Kidney (tissue), 14 donors: ENCODE results near the gene PCBP2. TPM values are rescaled to one million over a fixed set of nuclear protein-coding genes. Genes with fewer than 3 reads are reported as not detected.
"Not testable (repeated sequence)": the region's sequence is repeated elsewhere in the genome, so short reads cannot be mapped to it uniquely, and the experiment has no call there.

ENCODE experiments used
- DNase-seq, 5 donors: peaks; one replicate each; pipeline ENCODE4 v3.0.0-alpha.2; 2013 to 2020
- FAIRE-seq: peaks from 2 replicates; lab custom pipeline; 2012; peaks lifted over from hg19 to GRCh38; lab: Jason Lieb, UNC
- H3K27ac ChIP-seq, 2 donors: one replicate each; pipeline ENCODE4 v1.7.0; 2013; ENCODE audit warnings: low read depth in 2 of 2, low read length in 2 of 2, inconsistent platforms in 1 of 2
- H3K27me3 ChIP-seq: one replicate; pipeline ENCODE4 v1.7.1; 2013; ENCODE audit warnings: low read length, inconsistent platforms; ENCODE audit not compliant: control insufficient read depth, insufficient read depth
- H3K36me3 ChIP-seq, 3 donors: one replicate each; pipeline versions ENCODE4 v1.7.0 to v1.7.1; 2013; ENCODE audit warnings: low read length in 3 of 3, control low read depth in 1 of 3, inconsistent platforms in 1 of 3; ENCODE audit not compliant: insufficient read depth in 3 of 3, control insufficient read depth in 2 of 3
- H3K4me1 ChIP-seq, 3 donors: one replicate each; pipeline versions ENCODE4 v1.7.0 to v1.7.1; 2013; ENCODE audit warnings: low read length in 3 of 3, inconsistent platforms in 1 of 3, low read depth in 1 of 3; ENCODE audit not compliant: control insufficient read depth in 2 of 3, insufficient read depth in 2 of 3
- H3K4me3 ChIP-seq, 3 donors: one replicate each; pipeline versions ENCODE4 v1.7.0 to v1.8.1; 2013; ENCODE audit warnings: low read length in 3 of 3, control low read depth in 1 of 3, inconsistent platforms in 1 of 3
- H3K9ac ChIP-seq, 3 donors: one replicate each; pipeline versions ENCODE4 v1.7.0 to v1.7.1; 2013; ENCODE audit warnings: low read length in 3 of 3, control low read depth in 1 of 3, inconsistent platforms in 1 of 3
- H3K9me3 ChIP-seq, 3 donors: one replicate each; pipeline versions ENCODE4 v1.7.0 to v1.7.1; 2013; ENCODE audit warnings: low read length in 3 of 3, control low read depth in 1 of 3, inconsistent platforms in 1 of 3; ENCODE audit not compliant: control insufficient read depth in 2 of 3, insufficient read depth in 1 of 3
- CTCF ChIP-seq: IDR thresholded peaks from 3 replicates; pipeline ENCODE4 v1.5.1; 2012; ENCODE audit warnings: mild to moderate bottlenecking, moderate library complexity, borderline replicate concordance; ENCODE audit not compliant: insufficient read depth; ENCODE audit errors: extremely low read depth
- intact Hi-C: fragments of 100-400 bp; cut with DNase I; formaldehyde crosslinking; loops from one replicate; pipeline ENCODE4 v1.11.1; 2022
- polyA plus RNA-seq: library from polyadenylated mRNA; stranded (reverse); fragments of 350-450 nt; fragmentation: Illumina TruSeq; extraction: RNeasy Lipid Tissue Mini Kit (QIAGEN cat#74804); gene quantifications from one replicate; pipeline ENCODE4 v1.2.3, GENCODE V29; 2014; ENCODE audit warnings: low read depth, low replicate concordance; ENCODE audit not compliant: insufficient read depth
- total RNA-seq: library from RNA; stranded (reverse); fragmentation: NEBNext Ultra II Directional; extraction: Animal tissue kit (Norgen Biotek cat#: 25700); gene quantifications from one replicate; pipeline ENCODE4 v1.2.1, GENCODE V29; 2021
- donor health status: control.
- donor health status: control.
- donor health status: control.
- donor health status: control.
- donor health status: control.
- donor health status: DM: yes; HTN: yes; CAD: no.
- donor health status: Normal renal cell carcinoma (clear cell type).

Gene PCBP2
- total and polyA plus RNA-seq, 2 donors from 2014 or later: 597 to 732 TPM

DNA sequence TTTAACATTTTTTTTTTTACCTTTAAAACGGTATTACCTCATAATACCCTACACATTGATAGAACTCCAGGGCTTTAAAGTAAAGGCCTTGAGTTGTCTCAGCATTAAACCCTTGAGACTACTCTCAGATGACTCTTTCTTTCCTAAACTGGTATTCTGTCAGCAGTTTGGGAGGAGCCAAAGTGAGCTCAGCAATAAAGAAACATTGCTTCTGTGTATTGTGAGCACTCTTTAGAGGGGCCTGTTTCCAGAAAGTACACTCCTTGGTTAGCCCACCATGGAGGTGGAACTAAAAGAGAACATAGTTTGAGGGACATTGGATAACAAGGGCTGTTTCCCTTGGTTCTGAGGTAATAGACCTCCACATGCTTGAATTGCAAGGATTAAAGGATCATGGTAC lies 27.0 kb downstream of the PCBP2 start:
- FAIRE-seq (no peak), DNase-seq (no peak)
- Histone ChIP-seq H3K27ac (no peak overlapping the region), H3K4me1 (peaks cover 0 to 23% (median 15%) of the 10 kb centered on the region in 3 donors), H3K36me3 (peaks cover 20 to 71% (median 39%) of the 10 kb centered on the region in 3 donors), H3K4me3 (no peak overlapping the region), H3K9me3 (no peaks in the 10 kb centered on the region), H3K27me3 (no peaks in the 10 kb centered on the region), H3K9ac (no peak overlapping the region)
- intact Hi-C loops: no loop called here
- no peak for TF ChIP-seq CTCF

DNA sequence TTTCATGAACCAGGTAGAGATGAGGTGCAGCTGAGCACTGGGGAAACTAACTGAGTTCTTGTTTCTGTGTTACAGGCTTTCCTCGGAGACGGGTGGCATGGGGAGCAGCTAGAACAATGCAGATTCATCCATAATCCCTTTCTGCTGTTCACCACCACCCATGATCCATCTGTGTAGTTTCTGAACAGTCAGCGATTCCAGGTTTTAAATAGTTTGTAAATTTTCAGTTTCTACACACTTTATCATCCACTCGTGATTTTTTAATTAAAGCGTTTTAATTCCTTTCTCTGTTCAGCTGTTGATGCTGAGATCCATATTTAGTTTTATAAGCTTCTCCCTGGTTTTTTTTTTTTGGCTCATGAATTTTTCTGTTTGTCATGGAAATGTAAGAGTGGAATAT lies 27.4 kb downstream of the PCBP2 start:
- no peak for DNase-seq
- H3K36me3 ChIP-seq: peaks cover 17 to 69% (median 36%) of the 10 kb centered on the region in 3 donors
- no peak for FAIRE-seq
- no peaks in the 10 kb centered on the region for H3K9me3 ChIP-seq
- no peaks in the 10 kb centered on the region for H3K27me3 ChIP-seq
- H3K4me3 ChIP-seq: no peak overlapping the region
- peaks cover 0 to 19% (median 12%) of the 10 kb centered on the region in 3 donors for H3K4me1 ChIP-seq
- H3K27ac ChIP-seq: no peak overlapping the region
- no peak overlapping the region for H3K9ac ChIP-seq
- TF ChIP-seq CTCF: no peak
- intact Hi-C loops: no loop called here

DNA sequence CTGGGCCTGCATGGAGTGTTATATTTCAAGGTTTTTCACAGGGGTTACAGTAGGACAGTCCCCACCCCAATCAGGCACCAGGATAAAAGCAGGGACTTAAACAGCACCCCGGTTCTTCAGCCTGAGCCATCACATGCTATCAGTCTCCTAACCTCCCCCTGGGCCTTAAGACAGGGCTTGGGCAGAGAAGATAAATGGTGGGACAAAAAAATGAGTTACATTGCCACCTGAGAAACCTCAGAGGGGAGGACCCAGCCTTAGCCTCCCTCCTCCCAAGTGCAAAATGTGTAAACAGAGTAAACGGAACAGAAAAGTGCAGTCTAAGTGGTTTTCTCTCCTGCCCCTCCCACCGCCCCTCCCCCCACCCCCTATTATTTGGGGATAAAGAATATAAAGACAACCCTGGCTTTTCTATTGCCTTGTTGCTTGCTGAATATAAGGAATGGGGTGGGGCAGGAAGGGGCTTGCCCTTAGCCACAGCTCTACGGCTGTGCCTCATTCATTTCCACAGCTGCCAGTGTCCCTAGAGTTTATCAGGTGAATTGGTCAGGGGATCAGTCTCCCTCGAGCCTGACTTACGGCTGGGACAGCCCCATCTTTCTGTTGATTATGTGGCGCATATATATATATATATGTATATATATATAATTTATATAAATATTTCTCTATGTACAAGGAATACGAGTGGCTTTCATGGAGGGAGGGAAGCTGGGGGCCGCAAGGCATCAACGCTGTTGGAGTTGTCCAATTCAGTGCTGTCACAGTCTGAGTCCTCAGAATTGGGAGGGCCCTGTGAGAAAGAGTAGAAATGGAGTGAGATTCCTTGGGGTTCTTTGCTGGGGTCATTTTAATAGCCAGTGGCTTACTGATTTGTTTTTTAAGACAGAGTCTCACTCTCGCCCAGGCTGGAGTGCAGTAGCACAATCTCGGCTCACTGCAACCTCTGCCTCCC lies 28.9 kb downstream of the PCBP2 start:
- Histone ChIP-seq H3K9me3 (no peaks in the 10 kb centered on the region), H3K36me3 (peaks cover 20 to 68% (median 37%) of the 10 kb centered on the region in 3 donors), H3K4me1 (peaks cover 0 to 12% (median 3%) of the 10 kb centered on the region in 3 donors), H3K27ac (no peak overlapping the region), H3K27me3 (no peaks in the 10 kb centered on the region), H3K9ac (no peak overlapping the region), H3K4me3 (no peak overlapping the region)
- no peak for TF ChIP-seq CTCF
- DNase-seq (no peak), FAIRE-seq (no peak)
- intact Hi-C loops: no loop called here

- H3K9me3 ChIP-seq, DNase-seq, H3K4me3 ChIP-seq, FAIRE-seq, H3K4me1 ChIP-seq, H3K27me3 ChIP-seq, H3K27ac ChIP-seq, intact Hi-C loops, H3K9ac ChIP-seq: not testable (repeated sequence)
- H3K36me3 ChIP-seq: peaks cover 15 to 66% (median 38%) of the 10 kb centered on the region in 3 donors
These were observed 29.6 kb downstream of the PCBP2 start for GRCh38 chr12:53481458-53481857.
